Spleen (tissue), 11 donors: ENCODE results near the gene TMEM106C. TPM values are rescaled to one million over a fixed set of nuclear protein-coding genes. Genes with fewer than 3 reads are reported as not detected.

Experiments used
- DNase-seq: peaks from one replicate; pipeline ENCODE4 v3.0.0-alpha.2; 2020
- H3K27ac ChIP-seq, 8 donors: fragments of 200-600 bp; sonication (generic) in 7 of 8; 1 replicate in 4 of 8; 2 replicates in 4 of 8; pipeline versions ENCODE4 v1.5.0 to v1.8.0; 2016 to 2021; ENCODE audit warnings: inconsistent platforms in 4 of 8, mild to moderate bottlenecking in 4 of 8, moderate library complexity in 1 of 8
- H3K27me3 ChIP-seq, 7 donors: fragments of 200-600 bp; sonication (generic) in 6 of 7; replicated peaks in 1 of 7; 1 replicate in 4 of 7; 2 replicates in 3 of 7; pipeline versions ENCODE4 v1.5.0 to v1.8.0; 2016 to 2021; ENCODE audit warnings: inconsistent platforms in 3 of 7, mild to moderate bottlenecking in 1 of 7
- H3K36me3 ChIP-seq, 6 donors: fragments of 200-600 bp; sonication (generic) in 5 of 6; 1 replicate in 4 of 6; 2 replicates in 2 of 6; pipeline versions ENCODE4 v1.5.0 to v1.8.0; 2016 to 2021; ENCODE audit warnings: inconsistent platforms in 2 of 6
- H3K4me1 ChIP-seq, 6 donors: fragments of 200-600 bp; sonication (generic) in 5 of 6; 1 replicate in 3 of 6; 2 replicates in 3 of 6; pipeline versions ENCODE4 v1.5.0 to v1.8.0; 2016 to 2021; ENCODE audit warnings: inconsistent platforms in 3 of 6
- H3K4me3 ChIP-seq, 8 donors: fragments of 200-600 bp; sonication (generic) in 7 of 8; 1 replicate in 4 of 8; 2 replicates in 4 of 8; pipeline versions ENCODE4 v1.5.0 to v1.8.0; 2016 to 2021; ENCODE audit warnings: inconsistent platforms in 4 of 8, mild to moderate bottlenecking in 4 of 8, moderate library complexity in 2 of 8
- H3K9me3 ChIP-seq, 8 donors: fragments of 200-600 bp; sonication (generic) in 7 of 8; 1 replicate in 4 of 8; 2 replicates in 4 of 8; pipeline versions ENCODE4 v1.5.0 to v1.8.0; 2016 to 2021; ENCODE audit warnings: inconsistent platforms in 4 of 8
- POLR2A ChIP-seq, 3 donors: fragments of 450-650 bp; IDR thresholded peaks; one replicate each; pipeline ENCODE4 v1.5.1; 2017; ENCODE audit warnings: antibody characterized with exemption in 3 of 3, mild to moderate bottlenecking in 1 of 3
- POLR2AphosphoS5 ChIP-seq, 3 donors: sonication (generic); formaldehyde crosslinking; IDR thresholded peaks; one replicate each; pipeline ENCODE4 v1.5.1; 2017; ENCODE audit warnings: antibody characterized with exemption in 3 of 3
- WGBS, 5 donors: extraction: QIAGEN DNeasy Blood & Tissue Kit in 3 of 5; methylation state at CpG; one replicate each; pipeline versions ENCODE4 v1.1.5 to v1.1.7; 2013 to 2018; 5-methylcytosine and 5-hydroxymethylcytosine counted together
- intact Hi-C: fragments of 100-400 bp; cut with DNase I; formaldehyde crosslinking; loops from one replicate; pipeline ENCODE4 v1.15.0; 2023; ENCODE audit warnings: low total_unique reads
- polyA plus RNA-seq, 3 donors: library from polyadenylated mRNA; stranded (reverse); fragments of 200-250 nt; gene quantifications; one replicate each; pipeline ENCODE4 v1.2.1, GENCODE V29; 2013
- total RNA-seq, 7 donors: library from RNA; depleted of rRNA in 3 of 7; stranded (reverse); fragments of >200 nt in 3 of 7; fragmentation: NEBNext Ultra II Directional in 4 of 7; extraction: Animal tissue kit (Norgen Biotek cat#: 25700) in 4 of 7; gene quantifications; one replicate each; pipeline versions ENCODE4 v1.1.0 to v1.2.1, GENCODE V29; 2016 to 2021
- TF ChIP-seq, protein P1 (sequence below), 11 experiments: fragments of 200-600 bp in 7 of 11; fragments of 450-650 bp in 4 of 11; sonication (generic) in 4 of 11; IDR thresholded peaks in 8 of 11; conservative IDR thresholded peaks in 3 of 11; 1 replicate in 7 of 11; 2 replicates in 4 of 11; pipeline versions ENCODE4 v1.4.0 to v1.8.0; 2016 to 2021; ENCODE audit warnings: antibody characterized with exemption in 11 of 11, inconsistent platforms in 4 of 11, mild to moderate bottlenecking in 1 of 11
- donor health status: healthy with polysubstance abuse.
- donor health status: DM: no; HTN: no; CAD: no; lungs with moderate emphysema.
- donor health status: DM: no; HTN: no; CAD: no.
- donor health status: Bipolar disorder and iron deficiency.
- donor health status: healthy.
- donor health status: DM: no; HTN: no; CAD: no.
- donor health status: DM: yes; HTN: yes; CAD: no.

TMEM106C gene
- total and polyA plus RNA-seq, 10 donors = 30.1 to 124 (median 64.6) TPM

DNA sequence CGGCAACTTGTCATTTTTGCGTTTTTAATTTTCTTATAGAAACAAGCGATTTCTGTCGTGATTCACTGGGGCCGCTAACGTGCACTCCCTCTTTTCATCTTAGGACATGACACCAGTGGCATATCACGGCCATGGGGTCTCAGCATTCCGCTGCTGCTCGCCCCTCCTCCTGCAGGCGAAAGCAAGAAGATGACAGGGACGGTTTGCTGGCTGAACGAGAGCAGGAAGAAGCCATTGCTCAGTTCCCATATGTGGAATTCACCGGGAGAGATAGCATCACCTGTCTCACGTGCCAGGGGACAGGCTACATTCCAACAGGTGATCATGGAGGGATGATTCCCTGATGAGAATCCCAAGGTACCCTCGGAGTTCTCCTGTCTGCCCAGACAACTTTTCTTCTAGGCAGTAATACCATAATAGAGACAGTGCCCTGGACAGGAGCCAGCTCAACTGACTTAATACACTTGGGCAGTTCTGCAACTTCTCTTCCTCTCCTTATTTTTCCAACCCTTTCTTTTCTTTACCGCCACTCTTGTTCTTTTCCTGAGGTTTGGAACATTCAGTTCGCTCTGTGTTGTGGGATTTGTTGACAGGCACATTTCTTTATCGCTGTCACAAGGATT is 821 bp downstream of the TMEM106C start:
- intact Hi-C loops = no loop called here
- peak; percentile 74 for DNase-seq
- Histone ChIP-seq H3K36me3 (peaks cover 0 to 41% (median 17%) of the 10 kb centered on the region in 6 donors), H3K4me1 (peaks cover 9 to 49% (median 34%) of the 10 kb centered on the region in 6 donors), H3K4me3 (peak overlapping the region; percentile 67 to 93 (median 82)), H3K27me3 (no peaks in the 10 kb centered on the region), H3K9me3 (no peaks in the 10 kb centered on the region), H3K27ac (peak overlapping the region in 6 of 8 donors; percentile 78 to 85 (median 80))
- 16 to 26% (median 16%) methylated on average over 10 to 18 of the region's 18 CpGs for WGBS, 5 donors
- peak in 1 of 3 donors; percentile 40 for TF ChIP-seq POLR2AphosphoS5 (IDR thresholded peaks at IDR 0.05)
- TF ChIP-seq, protein P1, sequence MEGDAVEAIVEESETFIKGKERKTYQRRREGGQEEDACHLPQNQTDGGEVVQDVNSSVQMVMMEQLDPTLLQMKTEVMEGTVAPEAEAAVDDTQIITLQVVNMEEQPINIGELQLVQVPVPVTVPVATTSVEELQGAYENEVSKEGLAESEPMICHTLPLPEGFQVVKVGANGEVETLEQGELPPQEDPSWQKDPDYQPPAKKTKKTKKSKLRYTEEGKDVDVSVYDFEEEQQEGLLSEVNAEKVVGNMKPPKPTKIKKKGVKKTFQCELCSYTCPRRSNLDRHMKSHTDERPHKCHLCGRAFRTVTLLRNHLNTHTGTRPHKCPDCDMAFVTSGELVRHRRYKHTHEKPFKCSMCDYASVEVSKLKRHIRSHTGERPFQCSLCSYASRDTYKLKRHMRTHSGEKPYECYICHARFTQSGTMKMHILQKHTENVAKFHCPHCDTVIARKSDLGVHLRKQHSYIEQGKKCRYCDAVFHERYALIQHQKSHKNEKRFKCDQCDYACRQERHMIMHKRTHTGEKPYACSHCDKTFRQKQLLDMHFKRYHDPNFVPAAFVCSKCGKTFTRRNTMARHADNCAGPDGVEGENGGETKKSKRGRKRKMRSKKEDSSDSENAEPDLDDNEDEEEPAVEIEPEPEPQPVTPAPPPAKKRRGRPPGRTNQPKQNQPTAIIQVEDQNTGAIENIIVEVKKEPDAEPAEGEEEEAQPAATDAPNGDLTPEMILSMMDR (IDR thresholded peaks at IDR 0.05 in 8 of 11, conservative IDR thresholded peaks at IDR 0.05 in 3 of 11) = no peak

DNA sequence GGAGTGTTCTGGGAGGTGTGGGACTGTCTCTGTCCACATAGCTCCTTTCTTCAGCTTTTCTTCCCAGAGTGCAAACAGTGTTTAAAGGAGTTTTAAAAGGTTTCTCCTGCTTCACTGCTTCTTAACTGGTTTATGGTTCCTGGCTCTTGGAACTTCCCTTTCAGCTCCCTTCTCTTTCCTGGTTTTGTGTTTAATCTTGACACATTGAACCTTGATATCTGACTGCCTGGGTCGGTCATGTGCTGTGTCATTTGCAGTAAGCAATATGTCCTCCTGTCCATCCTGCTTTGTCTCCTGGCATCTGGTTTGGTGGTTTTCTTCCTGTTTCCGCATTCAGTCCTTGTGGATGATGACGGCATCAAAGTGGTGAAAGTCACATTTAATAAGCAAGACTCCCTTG is 2.2 kb downstream of the TMEM106C start:
- 67 to 77% (median 72%) methylated on average over 3 of the region's 3 CpGs for WGBS, 5 donors
- peak overlapping the region in 6 of 8 donors; percentile 29 to 85 (median 79) for H3K27ac ChIP-seq
- intact Hi-C loops = no loop called here

DNA sequence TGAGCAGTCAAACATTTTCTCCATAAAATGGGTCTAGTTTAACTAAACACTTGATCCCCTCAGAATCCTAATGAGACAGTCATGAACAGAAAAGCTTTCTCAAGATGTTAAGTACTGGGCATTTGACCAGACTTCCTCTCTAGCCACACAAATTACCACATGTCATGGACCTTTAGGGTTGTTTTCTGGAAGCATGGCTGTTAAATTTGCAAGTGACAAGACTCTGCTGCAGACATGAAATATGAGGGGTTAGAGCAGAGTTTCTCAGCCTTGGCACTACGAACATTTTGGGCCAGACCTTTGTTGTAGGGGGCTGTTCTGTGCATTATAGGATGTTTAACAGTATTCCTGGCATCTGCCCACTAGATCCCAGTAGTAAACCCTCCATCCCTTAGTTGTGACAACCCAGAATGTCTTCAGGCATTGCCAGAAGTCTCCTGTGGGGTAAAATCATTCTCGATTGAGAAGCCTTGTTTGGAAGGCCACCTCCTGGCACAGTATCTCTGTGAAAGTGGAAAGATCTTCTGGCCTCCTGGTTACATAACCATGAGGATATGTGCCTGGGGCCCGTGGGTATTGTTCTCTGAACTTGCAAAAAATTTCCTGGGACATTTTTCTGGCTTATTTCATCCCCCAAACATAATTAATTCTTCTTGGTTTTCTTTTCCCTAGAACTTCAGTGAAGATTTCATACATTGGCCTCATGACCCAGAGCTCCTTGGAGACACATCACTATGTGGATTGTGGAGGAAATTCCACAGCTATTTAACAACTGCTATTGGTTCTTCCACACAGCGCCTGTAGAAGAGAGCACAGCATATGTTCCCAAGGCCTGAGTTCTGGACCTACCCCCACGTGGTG is 4.3 kb downstream of the TMEM106C start:
- H3K36me3 ChIP-seq = peaks cover 0 to 65% (median 18%) of the 10 kb centered on the region in 6 donors
- H3K27me3 ChIP-seq = no peaks in the 10 kb centered on the region
- TF ChIP-seq POLR2AphosphoS5 (IDR thresholded peaks at IDR 0.05) (no peak), POLR2A (IDR thresholded peaks at IDR 0.05) (no peak)
- TF ChIP-seq, protein P1 (IDR thresholded peaks at IDR 0.05 in 8 of 11, conservative IDR thresholded peaks at IDR 0.05 in 3 of 11) = no peak
- H3K27ac ChIP-seq = peak overlapping the region in 4 of 8 donors; percentile 31 to 85 (median 53)
- no peak for DNase-seq
- H3K9me3 ChIP-seq = no peaks in the 10 kb centered on the region
- intact Hi-C loops = no loop called here
- H3K4me1 ChIP-seq = peaks cover 9 to 47% (median 34%) of the 10 kb centered on the region in 6 donors
- H3K4me3 ChIP-seq = no peak overlapping the region
- 50 to 77% (median 64%) methylated on average over 5 of the region's 5 CpGs for WGBS, 5 donors

More for the DNA sequence above, 2.2 kb downstream of the TMEM106C start:
- Histone ChIP-seq H3K36me3 (peaks cover 0 to 55% (median 18%) of the 10 kb centered on the region in 6 donors), H3K4me1 (peaks cover 9 to 49% (median 34%) of the 10 kb centered on the region in 6 donors), H3K27me3 (no peaks in the 10 kb centered on the region), H3K4me3 (peak overlapping the region in 1 of 8 donors; percentile 81), H3K9me3 (no peaks in the 10 kb centered on the region)
- DNase-seq = no peak
- TF ChIP-seq, protein P1 (IDR thresholded peaks at IDR 0.05 in 8 of 11, conservative IDR thresholded peaks at IDR 0.05 in 3 of 11) = no peak
- peak in 1 of 3 donors; percentile 76 for TF ChIP-seq POLR2AphosphoS5 (IDR thresholded peaks at IDR 0.05)

DNA sequence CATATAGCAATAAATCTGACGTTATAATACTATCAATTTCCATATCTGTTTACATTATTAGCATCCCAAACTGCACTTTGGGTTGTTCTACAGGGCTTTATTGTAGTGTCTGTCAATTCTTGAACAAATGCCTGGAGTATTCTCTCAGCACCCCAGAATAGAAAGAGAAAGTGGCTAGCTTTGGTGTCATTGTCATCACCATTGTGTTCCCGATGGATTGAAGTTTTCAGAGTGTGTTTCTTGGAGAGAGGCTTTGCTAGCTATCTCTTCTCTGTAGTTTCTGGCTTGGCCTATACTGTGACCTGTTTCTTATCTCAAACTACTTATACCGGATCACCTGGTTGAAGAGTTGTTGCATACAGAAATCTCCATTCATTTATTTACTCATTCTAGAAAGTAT is 6.4 kb downstream of the TMEM106C start:
- WGBS, 5 donors = 78 to 87% (median 85%) methylated on average over 3 of the region's 3 CpGs
- TF ChIP-seq POLR2AphosphoS5 (IDR thresholded peaks at IDR 0.05) (no peak), POLR2A (IDR thresholded peaks at IDR 0.05) (no peak)
- TF ChIP-seq, protein P1 (IDR thresholded peaks at IDR 0.05 in 8 of 11, conservative IDR thresholded peaks at IDR 0.05 in 3 of 11) = no peak
- intact Hi-C loops = no loop called here

More for the DNA sequence above, 6.4 kb downstream of the TMEM106C start:
- Histone ChIP-seq H3K9me3 (no peaks in the 10 kb centered on the region), H3K27ac (no peak overlapping the region), H3K36me3 (peaks cover 0 to 65% (median 18%) of the 10 kb centered on the region in 6 donors), H3K4me3 (no peak overlapping the region), H3K4me1 (peaks cover 3 to 32% (median 17%) of the 10 kb centered on the region in 6 donors), H3K27me3 (no peaks in the 10 kb centered on the region)
- DNase-seq = no peak
